Activated T-cell treated with anti-CD3 and anti-CD28 coated beads for 24 hours (primary cell): ENCODE data around the gene FOXE3.
"Not testable (repeated sequence)": the region's sequence is repeated elsewhere in the genome, so short reads cannot be mapped to it uniquely, and the experiment has no call there.

Experiments used
- DNase-seq: peaks from one replicate; pipeline ENCODE4 v3.0.0-alpha.2; 2020; ENCODE audit warnings: low read depth

Gene FOXE3

DNA sequence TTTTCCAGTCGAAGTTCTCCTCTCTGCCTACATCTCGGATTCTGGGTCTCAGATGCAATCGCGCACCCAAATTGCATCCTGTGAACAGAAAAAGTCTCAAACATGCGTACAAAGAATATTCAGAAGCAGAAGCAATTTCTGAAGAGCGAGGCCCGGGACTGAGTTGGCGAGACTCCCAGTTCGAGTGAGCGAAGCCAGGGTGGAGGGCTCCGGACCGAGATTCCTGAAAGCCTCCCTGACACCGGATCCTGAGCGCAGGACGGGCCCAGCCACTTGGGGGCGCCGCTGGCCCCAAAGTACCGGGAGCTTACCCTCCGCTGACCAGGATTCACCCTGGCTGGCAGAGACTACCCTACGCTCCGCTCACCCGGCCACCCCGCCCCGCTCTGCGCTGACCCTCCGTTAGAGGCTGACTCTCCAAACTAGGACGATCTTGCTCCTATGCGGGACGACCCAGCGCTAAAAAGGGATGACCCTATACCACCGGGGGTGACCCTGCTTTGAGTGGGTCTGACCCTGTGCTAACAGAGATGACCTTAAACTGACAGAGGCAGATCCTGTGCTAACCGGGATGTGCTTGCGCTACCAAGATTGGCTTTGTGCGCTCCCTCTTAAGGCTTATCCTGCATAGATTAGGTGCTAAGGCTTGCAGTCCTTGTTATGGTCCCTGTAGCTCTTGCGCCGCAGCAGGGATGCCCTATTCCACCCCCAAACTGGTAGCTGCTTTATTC, 33.9 kb downstream of the FOXE3 start:
- no peak for DNase-seq

DNA sequence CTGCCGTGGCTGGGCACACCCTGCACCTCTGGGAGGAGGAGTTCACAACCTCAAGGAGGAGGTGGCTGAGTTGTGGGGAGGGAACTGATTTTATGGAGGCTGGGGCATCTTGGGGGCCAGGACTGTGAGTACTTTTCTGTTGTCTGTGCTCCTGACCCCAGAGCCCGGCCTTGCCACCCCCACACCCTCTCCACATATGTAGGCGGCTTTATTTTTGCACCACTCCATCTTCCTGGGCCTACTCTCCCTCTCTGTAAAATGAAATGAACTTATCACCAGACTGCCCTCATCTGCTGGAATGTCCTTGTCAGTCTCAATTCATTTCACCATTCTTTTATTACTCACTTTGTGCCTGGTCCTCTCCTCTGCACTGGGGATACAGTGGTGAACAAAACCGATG, 34.5 kb downstream of the FOXE3 start:
- no peak for DNase-seq

DNA sequence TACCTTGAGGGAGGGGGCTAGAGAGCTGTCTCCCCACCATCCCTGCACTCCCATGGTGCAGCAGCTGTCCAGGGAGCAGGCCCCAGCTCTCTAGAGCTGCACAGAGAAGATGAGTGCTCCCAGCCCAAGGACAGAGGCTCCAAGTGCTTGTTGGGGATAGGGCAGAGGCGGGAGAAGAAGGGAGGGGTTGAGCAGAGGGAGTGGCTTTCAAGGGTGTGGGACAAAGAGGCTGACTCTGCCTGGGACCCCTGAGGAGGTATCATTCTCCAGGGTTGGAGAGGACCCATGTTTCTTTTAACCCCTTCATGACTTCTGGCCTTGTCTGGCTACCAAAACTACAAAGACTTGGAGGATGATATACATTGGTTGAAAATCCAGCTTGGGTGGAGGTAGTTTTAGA, 36.3 kb downstream of the FOXE3 start:
- no peak for DNase-seq

DNA sequence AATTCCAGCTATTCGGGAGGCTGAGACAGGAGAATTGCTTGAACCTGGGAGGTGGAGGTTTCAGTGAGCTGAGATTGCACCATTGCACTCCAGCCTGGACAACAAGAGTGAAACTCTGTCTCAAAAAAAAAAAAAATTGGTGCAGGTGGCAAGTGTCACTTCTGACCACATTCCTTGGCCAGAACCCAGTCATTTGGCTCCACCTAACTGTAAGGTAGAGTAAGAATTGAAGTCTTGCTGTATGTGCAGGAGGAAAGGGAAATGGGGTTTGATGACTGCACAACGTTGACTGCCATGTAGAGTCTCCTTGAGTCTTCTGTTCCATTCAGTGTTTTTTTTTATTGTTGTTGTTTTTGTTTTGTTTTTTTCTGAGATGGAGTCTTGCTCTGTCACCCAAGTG, 37.8 kb downstream of the FOXE3 start:
- not testable (repeated sequence) for DNase-seq

DNA sequence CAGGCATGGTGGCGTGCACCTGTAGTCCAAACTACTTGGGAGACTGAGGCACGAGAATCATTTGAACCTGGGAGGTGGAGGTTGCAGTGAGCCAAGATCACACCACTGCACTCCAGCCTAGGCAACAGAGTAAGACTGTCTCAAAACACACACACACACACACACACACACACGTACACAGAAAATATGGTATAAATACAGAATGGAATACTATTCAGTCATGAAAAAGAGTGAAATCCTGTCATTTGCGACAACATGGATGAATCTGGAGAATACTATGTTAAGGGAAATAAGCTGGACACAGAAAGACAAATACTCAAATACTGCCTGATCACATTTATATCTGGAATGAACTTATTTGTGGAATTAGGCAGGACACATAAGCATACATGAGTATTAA, 40.2 kb downstream of the FOXE3 start:
- no peak for DNase-seq

DNA sequence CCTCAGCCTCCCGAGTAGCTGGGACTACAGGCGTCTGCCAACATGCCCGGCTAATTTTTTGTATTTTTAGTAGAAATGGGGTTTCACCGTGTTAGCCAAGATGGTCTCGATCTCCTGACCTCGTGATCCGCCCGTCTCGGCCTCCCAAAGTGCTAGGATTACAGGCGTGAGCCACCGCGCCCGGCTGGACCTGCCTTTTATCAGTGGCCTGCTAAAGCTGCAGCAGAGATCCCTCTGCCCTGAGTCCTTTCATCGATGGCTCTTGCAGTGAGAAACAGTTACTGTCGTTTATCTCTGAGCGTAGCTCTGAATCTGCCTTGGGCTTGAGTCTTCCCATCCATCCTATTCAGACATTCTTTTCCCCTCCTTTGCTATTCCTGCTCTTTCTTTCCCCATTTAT, 41.5 kb downstream of the FOXE3 start:
- DNase-seq = not testable (repeated sequence)

DNA sequence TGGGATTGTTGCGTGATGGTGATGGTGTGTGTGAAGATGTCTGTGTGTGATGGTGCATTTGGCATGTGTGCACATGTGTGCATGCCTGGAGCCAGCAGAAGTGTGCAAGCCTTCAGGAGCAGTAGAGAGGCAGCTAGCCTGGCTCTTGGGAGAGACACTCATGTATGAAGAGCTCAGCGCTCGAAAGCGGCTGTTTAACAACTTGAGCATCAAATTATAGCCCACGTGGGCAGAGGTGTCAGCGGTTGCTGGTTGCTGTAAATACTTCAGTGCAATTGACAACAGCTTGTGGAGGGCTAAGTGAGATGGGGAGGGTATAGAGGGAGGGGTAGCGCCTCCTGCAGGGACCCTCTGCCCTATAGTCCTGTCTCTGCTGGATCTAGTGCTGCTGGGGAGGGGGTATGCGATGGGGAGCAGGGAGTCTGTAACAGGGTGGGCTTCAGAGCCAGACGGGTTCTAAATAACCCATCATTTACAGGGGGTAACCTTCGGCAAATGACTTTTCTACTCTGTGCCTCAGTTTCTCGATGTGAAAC, 43.2 kb downstream of the FOXE3 start:
- DNase-seq = no peak

DNA sequence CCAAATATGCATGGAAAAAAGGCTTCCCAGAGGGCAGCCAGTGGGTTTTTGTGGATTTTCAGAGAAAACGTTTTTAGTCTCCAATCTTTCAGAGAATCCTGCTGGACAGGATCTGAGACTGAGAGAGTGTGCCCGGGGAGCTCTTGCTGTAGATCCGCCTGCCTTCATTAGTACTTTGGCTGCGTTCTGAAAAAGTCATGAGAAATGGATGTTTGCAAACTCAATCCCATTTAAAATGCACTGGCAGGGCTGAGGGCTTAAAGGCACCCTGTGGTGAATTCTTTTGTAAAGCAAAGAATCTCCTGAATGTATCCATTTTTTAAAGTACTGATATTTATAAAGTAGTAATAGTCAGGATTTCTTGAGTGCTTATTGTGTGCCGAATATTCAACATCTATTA, 44.0 kb downstream of the FOXE3 start:
- no peak for DNase-seq

DNA sequence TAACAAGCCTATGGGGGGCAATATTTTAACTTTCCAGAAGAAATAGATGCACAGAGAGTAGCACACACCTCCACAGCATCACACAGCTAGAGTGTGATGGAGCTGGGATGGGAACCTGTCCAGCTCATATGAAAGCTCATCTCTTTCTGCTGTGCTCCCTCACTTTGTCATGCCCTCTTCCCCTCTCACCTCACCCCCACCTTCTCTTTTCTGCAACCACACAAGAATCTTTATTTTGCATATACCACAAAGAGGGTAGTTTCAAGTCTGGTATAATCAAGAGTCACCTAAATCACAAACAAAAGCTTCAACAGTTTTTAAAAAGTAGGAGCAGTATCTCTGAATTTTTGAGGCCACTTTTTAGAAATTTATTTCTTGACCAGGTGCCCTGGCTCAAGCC, 44.4 kb downstream of the FOXE3 start:
- no peak for DNase-seq

DNA sequence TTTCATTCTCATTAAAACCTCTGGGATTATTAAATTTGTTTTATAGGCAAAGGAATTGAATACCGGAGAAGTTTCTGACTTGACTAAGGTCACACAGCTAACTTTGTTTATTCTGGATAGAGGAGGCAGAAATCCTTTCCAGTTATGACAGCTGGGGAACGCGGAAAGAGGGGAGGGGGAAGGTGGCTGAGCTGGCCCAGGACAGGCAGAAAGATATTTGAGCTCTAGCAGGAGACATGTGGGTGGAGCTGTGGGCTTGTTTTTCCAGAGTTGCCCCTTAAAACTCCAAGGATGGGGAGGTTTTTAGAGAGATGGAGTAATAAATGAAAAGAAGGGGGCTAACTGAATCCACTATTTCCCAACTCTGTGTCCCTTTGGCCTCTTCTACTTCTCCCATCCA, 49.5 kb downstream of the FOXE3 start:
- no peak for DNase-seq
